Activated CD4-positive, alpha-beta memory T cell treated with anti-CD3 and anti-CD28 coated beads for 36 hours (primary cell): ENCODE results near the gene HOXB9. TPM values are rescaled to one million over a fixed set of nuclear protein-coding genes. Genes with fewer than 3 reads are reported as not detected.

Source experiments
- CTCF ChIA-PET: fragments of 350-600 bp; sonication (Branson Sonifier 250); formaldehyde crosslinking; loops from one replicate; lab custom pipeline; 2021; ENCODE audit warnings: antibody characterized with exemption, inconsistent platforms; lab: Charles Lee
- POLR2A ChIA-PET: fragments of 350-600 bp; sonication (Branson Sonifier 250); formaldehyde crosslinking; loops from one replicate; lab custom pipeline; 2021; ENCODE audit warnings: antibody characterized with exemption; lab: Charles Lee
- DNase-seq: peaks from one replicate; pipeline ENCODE4 v3.0.0-alpha.2; 2020
- H3K27ac Mint-ChIP-seq: one replicate; pipeline ENCODE4 v1.8.0; 2021; ENCODE audit warnings: mixed read lengths
- H3K27me3 Mint-ChIP-seq: one replicate; pipeline ENCODE4 v1.8.0; 2021; ENCODE audit warnings: mixed read lengths
- H3K36me3 Mint-ChIP-seq: one replicate; pipeline ENCODE4 v1.8.0; 2021; ENCODE audit warnings: mixed read lengths
- H3K4me1 Mint-ChIP-seq: one replicate; pipeline ENCODE4 v1.8.0; 2021; ENCODE audit warnings: low read depth, mixed read lengths
- H3K4me3 Mint-ChIP-seq: one replicate; pipeline ENCODE4 v1.8.0; 2021; ENCODE audit warnings: mild to moderate bottlenecking, mixed read lengths
- H3K9me3 Mint-ChIP-seq: one replicate; pipeline ENCODE4 v1.8.0; 2021; ENCODE audit warnings: mixed read lengths
- intact Hi-C: fragments of 100-400 bp; cut with micrococcal nuclease; formaldehyde crosslinking; loops from one replicate; pipeline ENCODE4 v1.15.1; 2023
- total RNA-seq, 2 experiments: library from RNA; stranded (reverse); gene quantifications; one replicate each; pipeline ENCODE4 v1.2.3, GENCODE V29; 2021

HOXB9 gene
- total RNA-seq, 2 experiments from 2014 or later, result 1.4 to 1.5 TPM

- DNase-seq, result no peak
- no peak overlapping the region for H3K27ac Mint-ChIP-seq
- H3K9me3 Mint-ChIP-seq, result no peaks in the 10 kb centered on the region
- peak overlapping the region; percentile 60 for H3K4me3 Mint-ChIP-seq
- intact Hi-C loops, result loop anchor here (2.0 to 10.0 kb wide), 4 partner anchors 16 to 585 kb away; no protein-coding TSS in a partner anchor
- ChIA-PET CTCF (interaction anchor here (0.6 to 2.7 kb wide), 19 partner anchors 11 to 671 kb away, joined by 3 to 19 read pairs (median 4); partner anchors contain the start of genes HOXB5 and PNPO), POLR2A (interaction anchor here (2.4 kb wide), 1 partner anchor 13 kb away, joined by 13 read pairs; the partner anchor contains the start of gene HOXB9)
- H3K36me3 Mint-ChIP-seq, result no peaks in the 10 kb centered on the region
- H3K27me3 Mint-ChIP-seq, result peaks cover 74% of the 10 kb centered on the region
- peaks cover 48% of the 10 kb centered on the region for H3K4me1 Mint-ChIP-seq
Observed at GRCh38 chr17:48612456-48612853, 13.7 kb downstream of the HOXB9 start.

- DNase-seq, result no peak
- Mint-ChIP-seq H3K27ac (peak overlapping the region; percentile 8), H3K9me3 (no peaks in the 10 kb centered on the region), H3K4me1 (peaks cover 42% of the 10 kb centered on the region), H3K4me3 (peak overlapping the region; percentile 86), H3K27me3 (peaks cover 68% of the 10 kb centered on the region), H3K36me3 (no peaks in the 10 kb centered on the region)
- ChIA-PET POLR2A (no interaction called here), CTCF (interaction anchor here (1.0 to 1.8 kb wide), 2 partner anchors 11 to 119 kb away, joined by 3 to 13 read pairs; no protein-coding TSS in a partner anchor)
- intact Hi-C loops, result loop anchor here (2.0 to 10.0 kb wide), 4 partner anchors 15 to 585 kb away; no protein-coding TSS in a partner anchor
Observed at GRCh38 chr17:48611681-48612455, 14.3 kb downstream of the HOXB9 start.

DNA sequence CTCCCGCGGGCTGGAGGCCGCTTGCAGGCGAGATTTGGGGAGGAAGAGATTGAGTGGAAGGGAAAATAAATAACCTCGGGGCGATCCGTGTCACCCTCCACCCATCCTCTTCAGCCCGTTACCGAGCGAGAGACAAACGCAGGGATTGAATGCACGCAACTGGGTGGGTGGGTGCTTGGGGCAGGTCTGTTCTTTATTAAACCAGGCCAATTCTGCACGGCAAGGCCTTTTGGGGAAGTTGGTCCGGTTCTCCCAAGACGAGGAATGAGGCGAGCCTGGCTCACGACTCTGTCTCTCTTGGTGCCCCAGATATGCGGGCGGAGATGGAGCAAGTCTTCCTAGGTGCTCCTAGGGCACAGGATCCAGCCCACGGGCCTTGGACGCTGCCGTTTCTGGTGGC lies 14.9 kb downstream of the HOXB9 start:
- Mint-ChIP-seq H3K9me3 (no peaks in the 10 kb centered on the region), H3K4me3 (peak overlapping the region; percentile 86), H3K27ac (peak overlapping the region; percentile 41), H3K36me3 (no peaks in the 10 kb centered on the region), H3K4me1 (peaks cover 42% of the 10 kb centered on the region), H3K27me3 (peaks cover 67% of the 10 kb centered on the region)
- ChIA-PET CTCF (no interaction called here), POLR2A (no interaction called here)
- intact Hi-C loops, result loop anchor here (5.0 to 10.0 kb wide), 3 partner anchors 141 to 584 kb away; no protein-coding TSS in a partner anchor
- DNase-seq, result no peak

- Mint-ChIP-seq H3K36me3 (no peaks in the 10 kb centered on the region), H3K27me3 (peaks cover 64% of the 10 kb centered on the region), H3K9me3 (no peaks in the 10 kb centered on the region), H3K4me3 (peak within 1 kb of the TSS; percentile 86), H3K4me1 (peaks cover 37% of the 10 kb centered on the region), H3K27ac (peak within 1 kb of the TSS; percentile 41)
- CTCF ChIA-PET, result interaction anchor here (0.6 to 1.2 kb wide), 3 partner anchors 12 to 347 kb away, joined by 3 to 5 read pairs (median 3); no protein-coding TSS in a partner anchor
- POLR2A ChIA-PET, result interaction anchor here (0.5 kb wide), 1 partner anchor 506 kb away, joined by 3 read pairs; no protein-coding TSS in a partner anchor
- intact Hi-C loops, result loop anchor here (5.0 to 10.0 kb wide), 3 partner anchors 142 to 583 kb away; no protein-coding TSS in a partner anchor
- DNase-seq, result peak; percentile 78
Observed at GRCh38 chr17:48610282-48611211, 15.6 kb downstream of the HOXB9 start, which contains the start of gene HOXB7. HOXB7 (minus strand) TSS chr17:48611017; CDS start chr17:48610918, 99 bp downstream.

DNA sequence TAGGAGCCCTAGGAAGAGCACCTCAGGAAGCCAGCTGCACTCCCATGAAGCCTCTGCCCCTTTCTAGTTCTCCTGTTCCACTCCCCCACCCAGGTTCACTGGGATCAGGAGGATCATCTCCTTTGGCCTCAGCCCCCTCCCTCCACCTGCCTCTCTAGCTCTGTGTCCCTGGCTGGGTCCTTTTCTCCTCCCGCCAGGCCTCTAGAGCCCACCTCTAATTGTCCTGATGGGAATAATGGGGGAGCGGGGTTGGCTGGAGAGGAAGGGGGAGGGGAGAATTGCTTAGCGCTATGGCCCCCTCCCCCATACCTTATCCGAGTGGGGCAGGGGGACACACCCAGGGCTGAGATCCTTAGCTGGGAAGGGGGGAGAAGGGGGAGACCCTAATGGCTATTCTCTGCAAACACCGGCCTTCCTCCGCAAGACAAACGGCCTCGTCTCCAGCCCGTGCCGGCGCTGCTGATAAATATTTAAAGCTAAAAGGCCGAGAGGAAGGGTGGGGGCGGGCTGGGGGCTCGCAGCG lies 16.3 kb downstream of the HOXB9 start:
- no peak for DNase-seq
- ChIA-PET CTCF (interaction anchor here (0.6 to 1.6 kb wide), 5 partner anchors 12 to 639 kb away, joined by 3 to 7 read pairs (median 3); partner anchors contain the start of gene CDK5RAP3), POLR2A (interaction anchor here (0.5 kb wide), 1 partner anchor 505 kb away, joined by 3 read pairs; no protein-coding TSS in a partner anchor)
- peaks cover 32% of the 10 kb centered on the region for H3K4me1 Mint-ChIP-seq
- H3K27me3 Mint-ChIP-seq, result peaks cover 62% of the 10 kb centered on the region
- no peak overlapping the region for H3K27ac Mint-ChIP-seq
- no peaks in the 10 kb centered on the region for H3K36me3 Mint-ChIP-seq
- intact Hi-C loops, result loop anchor here (5.0 to 10.0 kb wide), 3 partner anchors 142 to 583 kb away; no protein-coding TSS in a partner anchor
- H3K9me3 Mint-ChIP-seq, result no peaks in the 10 kb centered on the region
- H3K4me3 Mint-ChIP-seq, result peak overlapping the region; percentile 86

- Mint-ChIP-seq H3K27me3 (peaks cover 63% of the 10 kb centered on the region), H3K4me3 (no peak overlapping the region), H3K27ac (no peak overlapping the region), H3K9me3 (no peaks in the 10 kb centered on the region), H3K36me3 (no peaks in the 10 kb centered on the region), H3K4me1 (peaks cover 29% of the 10 kb centered on the region)
- ChIA-PET POLR2A (no interaction called here), CTCF (interaction anchor here (1.1 to 1.6 kb wide), 4 partner anchors 9 to 638 kb away, joined by 3 to 7 read pairs (median 4); partner anchors contain the start of gene CDK5RAP3)
- intact Hi-C loops, result no loop called here
- DNase-seq, result no peak
Observed at GRCh38 chr17:48609033-48609432, 17.1 kb downstream of the HOXB9 start.

- H3K27ac Mint-ChIP-seq, result no peak overlapping the region
- no peaks in the 10 kb centered on the region for H3K9me3 Mint-ChIP-seq
- H3K27me3 Mint-ChIP-seq, result peaks cover 63% of the 10 kb centered on the region
- peaks cover 24% of the 10 kb centered on the region for H3K4me1 Mint-ChIP-seq
- no peak overlapping the region for H3K4me3 Mint-ChIP-seq
- CTCF ChIA-PET, result interaction anchor here (1.1 to 1.6 kb wide), 4 partner anchors 9 to 637 kb away, joined by 3 to 7 read pairs (median 4); partner anchors contain the start of gene CDK5RAP3
- intact Hi-C loops, result no loop called here
- H3K36me3 Mint-ChIP-seq, result no peaks in the 10 kb centered on the region
- POLR2A ChIA-PET, result no interaction called here
- DNase-seq, result no peak
Observed at GRCh38 chr17:48608494-48608834, 17.7 kb downstream of the HOXB9 start.

GRCh38 chr17:48606892-48607614 lies 19.1 kb downstream of the HOXB9 start:
- no peaks in the 10 kb centered on the region for H3K9me3 Mint-ChIP-seq
- intact Hi-C loops, result no loop called here
- no peaks in the 10 kb centered on the region for H3K36me3 Mint-ChIP-seq
- peaks cover 17% of the 10 kb centered on the region for H3K4me1 Mint-ChIP-seq
- CTCF ChIA-PET, result interaction anchor here (0.6 to 1.8 kb wide), 7 partner anchors 9 to 479 kb away, joined by 3 to 10 read pairs (median 3); partner anchors contain the start of gene HOXB8
- H3K4me3 Mint-ChIP-seq, result no peak overlapping the region
- no peak overlapping the region for H3K27ac Mint-ChIP-seq
- no peak for DNase-seq
- POLR2A ChIA-PET, result no interaction called here
- peaks cover 68% of the 10 kb centered on the region for H3K27me3 Mint-ChIP-seq

- Mint-ChIP-seq H3K27me3 (peaks cover 70% of the 10 kb centered on the region), H3K4me1 (peaks cover 11% of the 10 kb centered on the region), H3K27ac (no peak overlapping the region), H3K36me3 (no peaks in the 10 kb centered on the region), H3K4me3 (no peak overlapping the region), H3K9me3 (no peaks in the 10 kb centered on the region)
- ChIA-PET POLR2A (no interaction called here), CTCF (interaction anchor here (0.6 to 1.8 kb wide), 7 partner anchors 10 to 478 kb away, joined by 3 to 10 read pairs (median 4); partner anchors contain the start of gene HOXB8)
- intact Hi-C loops, result no loop called here
- no peak for DNase-seq
Observed at GRCh38 chr17:48605991-48606891, 19.9 kb downstream of the HOXB9 start.

- intact Hi-C loops, result no loop called here
- H3K4me1 Mint-ChIP-seq, result peaks cover 6% of the 10 kb centered on the region
- no peak for DNase-seq
- ChIA-PET CTCF (interaction anchor here (1.2 to 1.7 kb wide), 2 partner anchors 10 to 13 kb away, joined by 5 to 10 read pairs; partner anchors contain the start of gene HOXB8), POLR2A (no interaction called here)
- no peaks in the 10 kb centered on the region for H3K9me3 Mint-ChIP-seq
- H3K27me3 Mint-ChIP-seq, result peaks cover 70% of the 10 kb centered on the region
- H3K4me3 Mint-ChIP-seq, result no peak overlapping the region
- no peaks in the 10 kb centered on the region for H3K36me3 Mint-ChIP-seq
- H3K27ac Mint-ChIP-seq, result no peak overlapping the region
Observed at GRCh38 chr17:48605409-48605919, 20.7 kb downstream of the HOXB9 start.
